T-helper 1 cell treated with Interleukin-12 subunit alpha and Interleukin-12 subunit beta and Interleukin-4 antibody, amounts not matched to agents 30 ng/mL and 1 ng/mL, for 36 hours (primary cell): Measurements from ENCODE around the gene NFAT5. TPM values are rescaled to one million over a fixed set of nuclear protein-coding genes. Genes with fewer than 3 reads are reported as not detected.
"Not testable (repeated sequence)": the region's sequence is repeated elsewhere in the genome, so short reads cannot be mapped to it uniquely, and the experiment has no call there.

Experiments used
- intact Hi-C: fragments of 100-400 bp; cut with micrococcal nuclease; formaldehyde crosslinking; loops from one replicate; pipeline ENCODE4 v1.15.1; 2024
- total RNA-seq: library from RNA; stranded (reverse); gene quantifications from 2 replicates; pipeline ENCODE4 v1.2.3, GENCODE V29; 2022

NFAT5 gene
- total RNA-seq, 1 donor from 2014 or later = 41.3 TPM

GRCh38 chr16:69595127-69596036 lies 29.6 kb downstream of the NFAT5 start:
- intact Hi-C loops = no loop called here

GRCh38 chr16:69596801-69597200 lies 31.0 kb downstream of the NFAT5 start:
- intact Hi-C loops = no loop called here

GRCh38 chr16:69598045-69598444 lies 32.3 kb downstream of the NFAT5 start:
- intact Hi-C loops = no loop called here

- intact Hi-C loops = no loop called here
Observed at GRCh38 chr16:69599731-69600130, 34.0 kb downstream of the NFAT5 start.

- intact Hi-C loops = no loop called here
Observed at GRCh38 chr16:69600202-69600601, 34.4 kb downstream of the NFAT5 start.

- intact Hi-C loops = no loop called here
Observed at GRCh38 chr16:69601250-69601649, 35.5 kb downstream of the NFAT5 start.

- intact Hi-C loops = no loop called here
Observed at GRCh38 chr16:69606985-69607384, 41.2 kb downstream of the NFAT5 start.

GRCh38 chr16:69607674-69608073 lies 41.9 kb downstream of the NFAT5 start:
- intact Hi-C loops = no loop called here

GRCh38 chr16:69610356-69610755 lies 44.6 kb downstream of the NFAT5 start:
- intact Hi-C loops = no loop called here

- intact Hi-C loops = no loop called here
Observed at GRCh38 chr16:69611103-69611640, 45.4 kb downstream of the NFAT5 start.

- intact Hi-C loops = no loop called here
Observed at GRCh38 chr16:69613378-69614154, 47.8 kb downstream of the NFAT5 start.

GRCh38 chr16:69615528-69615927 lies 49.8 kb downstream of the NFAT5 start:
- intact Hi-C loops = no loop called here

GRCh38 chr16:69616082-69616481 lies 50.3 kb downstream of the NFAT5 start:
- intact Hi-C loops = no loop called here

GRCh38 chr16:69618307-69618706 lies 52.5 kb downstream of the NFAT5 start:
- intact Hi-C loops = no loop called here

GRCh38 chr16:69618721-69619120 lies 53.0 kb downstream of the NFAT5 start:
- intact Hi-C loops = no loop called here

- intact Hi-C loops = no loop called here
Observed at GRCh38 chr16:69619514-69619913, 53.7 kb downstream of the NFAT5 start.

GRCh38 chr16:69620573-69620972 lies 54.8 kb downstream of the NFAT5 start:
- intact Hi-C loops = no loop called here

GRCh38 chr16:69621225-69621624 lies 55.5 kb downstream of the NFAT5 start:
- intact Hi-C loops = no loop called here

GRCh38 chr16:69626256-69626655 lies 60.5 kb downstream of the NFAT5 start:
- intact Hi-C loops = no loop called here

- intact Hi-C loops = loop anchor here (2.0 kb wide), 1 partner anchor 18 kb away; no protein-coding TSS in a partner anchor
Observed at GRCh38 chr16:69632828-69633227, 67.1 kb downstream of the NFAT5 start.

- intact Hi-C loops = loop anchor here (2.0 kb wide), 1 partner anchor 17 kb away; no protein-coding TSS in a partner anchor
Observed at GRCh38 chr16:69633375-69633774, 67.6 kb downstream of the NFAT5 start.

GRCh38 chr16:69636563-69637146 lies 70.9 kb downstream of the NFAT5 start:
- intact Hi-C loops = not testable (repeated sequence)
